Measurements from ENCODE around the gene ADAM12. TPM values are rescaled to one million over a fixed set of nuclear protein-coding genes. Genes with fewer than 3 reads are reported as not detected.

Gene ADAM12
- polyA plus RNA-seq, 1 donor from 2014 or later = 0.09 TPM

- no peaks in the 10 kb centered on the region for H3K79me2 ChIP-seq (replicated peaks; ENCODE audit: insufficient read depth, low read length)
- H3K36me3 ChIP-seq (ENCODE audit: insufficient read depth, low read length) = no peaks in the 10 kb centered on the region
- H3K9ac ChIP-seq (ENCODE audit: low read length) = no peak overlapping the region
- no peaks in the 10 kb centered on the region for H4K20me1 ChIP-seq (ENCODE audit: insufficient read depth)
- no peaks in the 10 kb centered on the region for H3K9me2 ChIP-seq (ENCODE audit: insufficient read depth, low read length)
- H3K9me3 ChIP-seq (ENCODE audit: low read length) = no peaks in the 10 kb centered on the region
- no peaks in the 10 kb centered on the region for H3K27me3 ChIP-seq (ENCODE audit: insufficient read depth, low read depth, low read length)
- no peak overlapping the region for H2AFZ ChIP-seq (ENCODE audit: low read depth, low read length)
- no peak overlapping the region for H3K27ac ChIP-seq (ENCODE audit: low read length)
- H3K4me2 ChIP-seq (ENCODE audit: low read length) = no peak overlapping the region
- H3K4me3 ChIP-seq (ENCODE audit: low read length) = no peak overlapping the region
- TF ChIP-seq, protein P1, sequence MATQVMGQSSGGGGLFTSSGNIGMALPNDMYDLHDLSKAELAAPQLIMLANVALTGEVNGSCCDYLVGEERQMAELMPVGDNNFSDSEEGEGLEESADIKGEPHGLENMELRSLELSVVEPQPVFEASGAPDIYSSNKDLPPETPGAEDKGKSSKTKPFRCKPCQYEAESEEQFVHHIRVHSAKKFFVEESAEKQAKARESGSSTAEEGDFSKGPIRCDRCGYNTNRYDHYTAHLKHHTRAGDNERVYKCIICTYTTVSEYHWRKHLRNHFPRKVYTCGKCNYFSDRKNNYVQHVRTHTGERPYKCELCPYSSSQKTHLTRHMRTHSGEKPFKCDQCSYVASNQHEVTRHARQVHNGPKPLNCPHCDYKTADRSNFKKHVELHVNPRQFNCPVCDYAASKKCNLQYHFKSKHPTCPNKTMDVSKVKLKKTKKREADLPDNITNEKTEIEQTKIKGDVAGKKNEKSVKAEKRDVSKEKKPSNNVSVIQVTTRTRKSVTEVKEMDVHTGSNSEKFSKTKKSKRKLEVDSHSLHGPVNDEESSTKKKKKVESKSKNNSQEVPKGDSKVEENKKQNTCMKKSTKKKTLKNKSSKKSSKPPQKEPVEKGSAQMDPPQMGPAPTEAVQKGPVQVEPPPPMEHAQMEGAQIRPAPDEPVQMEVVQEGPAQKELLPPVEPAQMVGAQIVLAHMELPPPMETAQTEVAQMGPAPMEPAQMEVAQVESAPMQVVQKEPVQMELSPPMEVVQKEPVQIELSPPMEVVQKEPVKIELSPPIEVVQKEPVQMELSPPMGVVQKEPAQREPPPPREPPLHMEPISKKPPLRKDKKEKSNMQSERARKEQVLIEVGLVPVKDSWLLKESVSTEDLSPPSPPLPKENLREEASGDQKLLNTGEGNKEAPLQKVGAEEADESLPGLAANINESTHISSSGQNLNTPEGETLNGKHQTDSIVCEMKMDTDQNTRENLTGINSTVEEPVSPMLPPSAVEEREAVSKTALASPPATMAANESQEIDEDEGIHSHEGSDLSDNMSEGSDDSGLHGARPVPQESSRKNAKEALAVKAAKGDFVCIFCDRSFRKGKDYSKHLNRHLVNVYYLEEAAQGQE (IDR thresholded peaks at IDR 0.05; ENCODE audit: borderline replicate concordance) = no peak
- no peaks in the 10 kb centered on the region for H3F3A ChIP-seq (ENCODE audit: insufficient read depth, low read length, poor library complexity, severe bottlenecking)
Observed at GRCh38 chr10:126357169-126357568, 31.1 kb downstream of the ADAM12 start.

DNA sequence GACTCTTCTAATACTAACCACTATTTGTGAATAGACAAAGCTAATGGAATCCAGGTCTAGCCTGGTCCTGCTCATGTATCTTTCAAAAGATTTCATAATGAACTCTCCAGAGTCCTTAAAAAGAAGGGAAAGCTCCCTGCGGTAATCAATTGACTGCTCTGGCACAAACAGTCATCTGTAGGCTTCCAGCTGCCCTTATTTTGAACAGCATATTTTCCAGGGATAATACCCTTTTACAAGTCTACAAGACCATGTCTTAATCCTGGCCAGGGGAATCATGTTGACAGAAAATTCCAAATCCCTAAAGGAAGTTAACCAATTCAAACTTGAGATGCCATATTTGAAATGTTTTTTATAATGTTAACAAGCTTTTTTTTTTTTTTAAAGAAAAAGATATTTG lies 34.6 kb downstream of the ADAM12 start:
- TF ChIP-seq, protein P1 (IDR thresholded peaks at IDR 0.05; ENCODE audit: borderline replicate concordance) = no peak
- no peak for TF ChIP-seq SMC3 (conservative IDR thresholded peaks at IDR 0.05; ENCODE audit: poor library complexity)
- no peak for TF ChIP-seq MXI1 (conservative IDR thresholded peaks at IDR 0.05; ENCODE audit: poor library complexity, severe bottlenecking)
- no peak for TF ChIP-seq EP300 (conservative IDR thresholded peaks at IDR 0.05; ENCODE audit: poor library complexity, severe bottlenecking)
- no peaks in the 10 kb centered on the region for H3K79me2 ChIP-seq (replicated peaks; ENCODE audit: insufficient read depth, low read length)
- H3K27me3 ChIP-seq (ENCODE audit: insufficient read depth, low read depth, low read length) = no peaks in the 10 kb centered on the region
- H3K9me3 ChIP-seq (ENCODE audit: low read length) = no peaks in the 10 kb centered on the region
- no peaks in the 10 kb centered on the region for H3K36me3 ChIP-seq (ENCODE audit: insufficient read depth, low read length)
- no peak overlapping the region for H2AFZ ChIP-seq (ENCODE audit: low read depth, low read length)
- H3F3A ChIP-seq (ENCODE audit: insufficient read depth, low read length, poor library complexity, severe bottlenecking) = no peaks in the 10 kb centered on the region
- H3K4me2 ChIP-seq (ENCODE audit: low read length) = no peak overlapping the region
- H3K27ac ChIP-seq (ENCODE audit: low read length) = no peak overlapping the region
- no peak overlapping the region for H3K4me3 ChIP-seq (ENCODE audit: low read length)
- H3K9ac ChIP-seq (ENCODE audit: low read length) = no peak overlapping the region
- no peaks in the 10 kb centered on the region for H4K20me1 ChIP-seq (ENCODE audit: insufficient read depth)
- H3K9me2 ChIP-seq (ENCODE audit: insufficient read depth, low read length) = no peaks in the 10 kb centered on the region

- TF ChIP-seq TAF1 (IDR thresholded peaks at IDR 0.05; ENCODE audit: low read depth) (no peak), RAD21 (conservative IDR thresholded peaks at IDR 0.05) (no peak), EP300 (conservative IDR thresholded peaks at IDR 0.05; ENCODE audit: poor library complexity, severe bottlenecking) (no peak), MXI1 (conservative IDR thresholded peaks at IDR 0.05; ENCODE audit: poor library complexity, severe bottlenecking) (no peak), SMC3 (conservative IDR thresholded peaks at IDR 0.05; ENCODE audit: poor library complexity) (no peak), POLR2AphosphoS5 (IDR thresholded peaks at IDR 0.05) (no peak), EZH2 (IDR thresholded peaks at IDR 0.05; ENCODE audit: borderline replicate concordance, insufficient read depth, low read length, poor library complexity, severe bottlenecking) (no peak), CTCF (IDR thresholded peaks at IDR 0.05; ENCODE audit: poor library complexity, severe bottlenecking) (no peak)
- TF ChIP-seq, protein P1 (IDR thresholded peaks at IDR 0.05; ENCODE audit: borderline replicate concordance) = no peak
- Histone ChIP-seq H2AFZ (ENCODE audit: low read depth, low read length) (no peak overlapping the region), H3K9ac (ENCODE audit: low read length) (no peak overlapping the region), H3K36me3 (ENCODE audit: insufficient read depth, low read length) (no peaks in the 10 kb centered on the region), H3K9me2 (ENCODE audit: insufficient read depth, low read length) (no peaks in the 10 kb centered on the region), H3K27ac (ENCODE audit: low read length) (no peak overlapping the region), H3K4me3 (ENCODE audit: low read length) (no peak overlapping the region), H3K27me3 (ENCODE audit: insufficient read depth, low read depth, low read length) (no peaks in the 10 kb centered on the region), H3K9me3 (ENCODE audit: low read length) (no peaks in the 10 kb centered on the region), H3K4me2 (ENCODE audit: low read length) (no peak overlapping the region), H4K20me1 (ENCODE audit: insufficient read depth) (no peaks in the 10 kb centered on the region), H3K79me2 (replicated peaks; ENCODE audit: insufficient read depth, low read length) (no peaks in the 10 kb centered on the region), H3F3A (ENCODE audit: insufficient read depth, low read length, poor library complexity, severe bottlenecking) (no peaks in the 10 kb centered on the region)
Observed at GRCh38 chr10:126352453-126352852, 35.8 kb downstream of the ADAM12 start.
